B cell (primary cell): ENCODE measurements around the gene DNAJC4.

Source experiments
- EZH2 ChIP-seq: IDR thresholded peaks from 2 replicates; pipeline ENCODE4 v1.6.1; 2012; ENCODE audit warnings: borderline replicate concordance, low read depth, mild to moderate bottlenecking, moderate library complexity, low read length; ENCODE audit not compliant: insufficient read depth, poor library complexity, severe bottlenecking
- TF ChIP-seq, protein P1 (sequence below): fragments of 200-600 bp; IDR thresholded peaks from one replicate; pipeline ENCODE4 v1.8.0; 2022; ENCODE audit warnings: antibody characterized with exemption, mild to moderate bottlenecking

- TF ChIP-seq, protein P1, sequence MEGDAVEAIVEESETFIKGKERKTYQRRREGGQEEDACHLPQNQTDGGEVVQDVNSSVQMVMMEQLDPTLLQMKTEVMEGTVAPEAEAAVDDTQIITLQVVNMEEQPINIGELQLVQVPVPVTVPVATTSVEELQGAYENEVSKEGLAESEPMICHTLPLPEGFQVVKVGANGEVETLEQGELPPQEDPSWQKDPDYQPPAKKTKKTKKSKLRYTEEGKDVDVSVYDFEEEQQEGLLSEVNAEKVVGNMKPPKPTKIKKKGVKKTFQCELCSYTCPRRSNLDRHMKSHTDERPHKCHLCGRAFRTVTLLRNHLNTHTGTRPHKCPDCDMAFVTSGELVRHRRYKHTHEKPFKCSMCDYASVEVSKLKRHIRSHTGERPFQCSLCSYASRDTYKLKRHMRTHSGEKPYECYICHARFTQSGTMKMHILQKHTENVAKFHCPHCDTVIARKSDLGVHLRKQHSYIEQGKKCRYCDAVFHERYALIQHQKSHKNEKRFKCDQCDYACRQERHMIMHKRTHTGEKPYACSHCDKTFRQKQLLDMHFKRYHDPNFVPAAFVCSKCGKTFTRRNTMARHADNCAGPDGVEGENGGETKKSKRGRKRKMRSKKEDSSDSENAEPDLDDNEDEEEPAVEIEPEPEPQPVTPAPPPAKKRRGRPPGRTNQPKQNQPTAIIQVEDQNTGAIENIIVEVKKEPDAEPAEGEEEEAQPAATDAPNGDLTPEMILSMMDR, result no peak
- TF ChIP-seq EZH2, result no peak
These were observed 7.2 kb upstream of the DNAJC4 start for GRCh38 chr11:64223001-64223651.
